ENCODE results near the gene SCYL1.

The SCYL1 gene

GRCh38 chr11:65503949-65504673, 20.8 kb upstream of the SCYL1 start:
- Histone ChIP-seq H3K27me3 (no peaks in the 10 kb centered on the region), H3K27ac (peak overlapping the region; percentile 99), H3K4me1 (ENCODE audit: control insufficient read depth in 1 of 2, insufficient read depth in 1 of 2, low read depth in 1 of 2, low read length in 1 of 2) (peaks cover 54 to 63% of the 10 kb centered on the region in 2 experiments), H3K4me3 (ENCODE audit: low read depth in 1 of 2, low read length in 1 of 2) (peak overlapping the region; percentile 93 to 96), H3K36me3 (peaks cover 64% of the 10 kb centered on the region), H3K9me3 (no peaks in the 10 kb centered on the region)
- no peak for TF ChIP-seq CTCF (IDR thresholded peaks at IDR 0.05)

- H3K4me1 ChIP-seq (ENCODE audit: control insufficient read depth in 1 of 2, insufficient read depth in 1 of 2, low read depth in 1 of 2, low read length in 1 of 2) = peaks cover 54 to 68% of the 10 kb centered on the region in 2 experiments
- no peaks in the 10 kb centered on the region for H3K27me3 ChIP-seq
- H3K9me3 ChIP-seq = no peaks in the 10 kb centered on the region
- H3K27ac ChIP-seq = peak overlapping the region; percentile 99
- no peak for TF ChIP-seq CTCF (IDR thresholded peaks at IDR 0.05)
- H3K36me3 ChIP-seq = peaks cover 64% of the 10 kb centered on the region
- H3K4me3 ChIP-seq (ENCODE audit: low read depth in 1 of 2, low read length in 1 of 2) = peak overlapping the region; percentile 93 to 96
Observed at GRCh38 chr11:65504674-65505465, 20.0 kb upstream of the SCYL1 start.

GRCh38 chr11:65505466-65506289, 19.2 kb upstream of the SCYL1 start:
- Histone ChIP-seq H3K27ac (peak overlapping the region; percentile 99), H3K9me3 (no peaks in the 10 kb centered on the region), H3K36me3 (peaks cover 64% of the 10 kb centered on the region), H3K4me3 (ENCODE audit: low read depth in 1 of 2, low read length in 1 of 2) (peak overlapping the region; percentile 93 to 96), H3K27me3 (no peaks in the 10 kb centered on the region), H3K4me1 (ENCODE audit: control insufficient read depth in 1 of 2, insufficient read depth in 1 of 2, low read depth in 1 of 2, low read length in 1 of 2) (peaks cover 59 to 74% of the 10 kb centered on the region in 2 experiments)
- no peak for TF ChIP-seq CTCF (IDR thresholded peaks at IDR 0.05)

- no peak for TF ChIP-seq CTCF (IDR thresholded peaks at IDR 0.05)
- peaks cover 62% of the 10 kb centered on the region for H3K36me3 ChIP-seq
- H3K4me1 ChIP-seq (ENCODE audit: control insufficient read depth in 1 of 2, insufficient read depth in 1 of 2, low read depth in 1 of 2, low read length in 1 of 2) = peaks cover 63 to 74% of the 10 kb centered on the region in 2 experiments
- H3K9me3 ChIP-seq = no peaks in the 10 kb centered on the region
- no peaks in the 10 kb centered on the region for H3K27me3 ChIP-seq
- peak overlapping the region; percentile 99 for H3K27ac ChIP-seq
- H3K4me3 ChIP-seq (ENCODE audit: low read depth in 1 of 2, low read length in 1 of 2) = peak overlapping the region; percentile 93 to 96
Observed at GRCh38 chr11:65506290-65506771, 18.6 kb upstream of the SCYL1 start.
